GM21717 (cell line): ENCODE data around the gene CASK.

Experiments
- ATAC-seq: cut with Tn5 transposase; IDR thresholded peaks from one replicate; pipeline ENCODE4 v1.9.1; 2021; ENCODE audit warnings: mild to moderate bottlenecking, moderate library complexity; ENCODE audit not compliant: unreplicated experiment

The CASK gene

DNA sequence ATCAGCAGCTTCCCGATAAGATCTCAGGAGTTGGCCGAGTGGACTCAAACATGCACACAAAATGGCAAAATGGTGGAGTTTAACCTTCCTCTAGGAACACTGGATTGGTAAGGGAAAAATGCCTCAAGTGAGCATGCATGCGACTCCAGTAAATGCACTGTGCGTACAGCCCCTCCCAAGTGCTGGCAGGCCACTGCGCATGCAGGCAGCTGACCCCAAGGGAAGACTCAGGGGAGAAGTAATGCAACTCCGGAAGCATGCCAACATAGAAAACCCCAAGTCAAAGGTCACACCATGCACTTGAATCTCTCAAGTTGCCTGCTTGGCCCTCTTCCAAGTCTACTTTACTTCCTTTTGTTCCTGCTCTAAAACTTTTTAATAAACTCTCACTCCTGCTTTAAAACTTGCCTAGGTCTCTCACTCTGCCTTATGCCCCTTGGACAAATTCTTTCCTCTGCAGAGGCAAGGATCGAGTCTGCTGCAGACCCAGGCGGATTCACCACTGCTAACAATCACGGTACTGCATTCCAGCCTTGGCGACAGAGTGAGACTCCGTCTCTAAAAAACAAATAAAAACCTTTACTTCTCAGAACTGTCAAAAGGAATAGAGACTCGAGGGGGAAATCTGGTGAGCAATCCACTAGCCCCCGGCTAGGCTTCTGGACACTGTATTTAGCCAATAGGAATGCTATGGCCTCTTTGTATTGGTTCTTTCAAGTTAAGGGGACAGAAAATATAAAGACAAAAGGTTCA is 442.7 kb downstream of the CASK start:
- ATAC-seq = no peak

DNA sequence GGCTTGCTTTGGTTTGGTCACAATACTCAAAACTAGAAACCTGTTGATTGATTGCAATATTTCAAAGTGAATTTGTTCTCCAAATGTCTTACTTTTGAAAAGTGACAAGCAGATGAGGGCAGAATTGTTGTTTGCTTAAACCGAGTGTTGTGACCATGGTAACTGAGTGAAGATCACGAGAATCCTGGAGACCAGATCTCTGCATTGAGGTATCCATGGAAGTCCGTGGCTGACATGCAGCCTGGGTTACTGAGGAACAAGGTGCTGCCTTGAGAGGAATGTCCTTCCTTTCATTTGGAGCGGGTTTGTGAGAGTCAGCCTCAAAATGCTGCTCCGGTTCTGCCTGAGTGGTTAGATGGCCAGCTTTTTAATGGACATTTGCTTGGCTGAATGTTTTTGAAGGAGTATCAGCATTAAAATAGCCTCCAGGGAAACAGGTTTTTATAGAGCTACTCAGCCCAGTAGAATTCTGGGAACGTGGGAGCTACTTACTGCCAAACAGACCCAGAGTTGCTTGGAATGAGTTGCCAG is 444.9 kb downstream of the CASK start:
- no peak for ATAC-seq

DNA sequence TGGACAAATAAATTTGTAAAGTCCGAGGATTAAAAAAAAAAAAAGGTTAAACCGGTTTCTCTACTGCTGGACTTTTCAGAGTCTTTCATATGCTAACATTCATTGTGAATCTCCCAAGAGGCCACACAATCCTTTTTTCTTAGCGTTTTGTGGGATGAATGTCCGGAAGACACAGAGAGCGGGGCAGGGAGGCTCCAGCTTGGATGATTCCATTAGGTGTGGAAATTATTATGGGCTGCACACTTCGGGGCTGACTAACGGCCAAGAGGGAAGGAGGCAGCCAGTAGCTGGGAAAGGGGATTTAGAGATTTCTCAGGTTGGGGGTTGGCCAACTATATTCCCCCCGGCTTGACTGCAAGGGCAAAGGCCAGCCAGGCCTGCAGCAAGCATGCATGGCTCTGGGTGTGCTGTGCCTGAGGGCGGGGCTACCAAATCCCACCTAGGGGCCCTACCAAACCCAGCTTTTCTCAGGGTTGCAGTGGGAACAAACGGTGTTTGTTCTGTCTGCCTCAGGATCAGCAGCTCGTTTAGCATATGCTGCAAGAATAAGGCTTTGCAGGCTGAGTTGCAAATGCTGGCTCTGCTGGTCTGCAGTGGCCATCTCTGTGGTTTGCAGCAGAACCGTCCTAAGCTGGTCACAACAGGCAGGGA is 447.6 kb downstream of the CASK start:
- ATAC-seq = no peak

DNA sequence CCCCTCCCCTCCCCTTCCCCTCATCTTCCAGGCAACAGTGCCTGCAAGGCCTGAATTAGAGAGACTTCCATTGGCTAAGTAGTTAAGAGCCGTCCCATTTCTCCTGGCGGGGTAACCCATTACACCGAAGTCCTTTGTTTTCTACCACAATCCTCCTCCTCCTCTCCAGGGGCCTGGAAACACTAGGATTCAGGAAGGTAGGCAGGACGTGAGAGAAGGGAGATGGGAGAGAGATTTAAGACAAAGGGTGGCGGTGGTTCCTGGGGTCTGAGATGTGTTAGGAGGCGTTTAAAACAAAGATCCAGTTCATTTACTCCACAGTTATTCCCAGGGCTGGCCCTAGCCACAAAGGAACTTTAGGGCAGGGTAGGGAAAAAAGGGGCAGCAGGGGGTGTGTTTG is 448.2 kb downstream of the CASK start:
- ATAC-seq = no peak

DNA sequence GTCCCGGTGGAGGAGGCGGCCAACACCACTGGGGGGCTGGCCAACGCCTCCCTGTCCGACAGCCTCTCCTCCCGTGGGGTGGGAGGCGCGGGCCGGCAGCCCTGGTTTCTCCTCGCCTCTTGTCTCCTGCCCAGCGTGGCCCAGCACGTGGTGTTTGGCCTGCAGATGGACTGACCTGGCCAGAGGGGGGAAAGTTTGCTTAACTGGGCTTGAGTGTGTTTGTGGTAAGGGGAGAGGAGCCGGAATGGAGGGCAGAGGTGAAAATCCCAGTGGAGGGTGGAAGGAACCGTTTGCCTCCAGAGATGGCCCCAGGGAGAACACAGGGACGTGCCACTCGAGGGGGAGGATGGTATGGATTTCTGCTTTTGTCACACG is 448.6 kb downstream of the CASK start:
- ATAC-seq = no peak

DNA sequence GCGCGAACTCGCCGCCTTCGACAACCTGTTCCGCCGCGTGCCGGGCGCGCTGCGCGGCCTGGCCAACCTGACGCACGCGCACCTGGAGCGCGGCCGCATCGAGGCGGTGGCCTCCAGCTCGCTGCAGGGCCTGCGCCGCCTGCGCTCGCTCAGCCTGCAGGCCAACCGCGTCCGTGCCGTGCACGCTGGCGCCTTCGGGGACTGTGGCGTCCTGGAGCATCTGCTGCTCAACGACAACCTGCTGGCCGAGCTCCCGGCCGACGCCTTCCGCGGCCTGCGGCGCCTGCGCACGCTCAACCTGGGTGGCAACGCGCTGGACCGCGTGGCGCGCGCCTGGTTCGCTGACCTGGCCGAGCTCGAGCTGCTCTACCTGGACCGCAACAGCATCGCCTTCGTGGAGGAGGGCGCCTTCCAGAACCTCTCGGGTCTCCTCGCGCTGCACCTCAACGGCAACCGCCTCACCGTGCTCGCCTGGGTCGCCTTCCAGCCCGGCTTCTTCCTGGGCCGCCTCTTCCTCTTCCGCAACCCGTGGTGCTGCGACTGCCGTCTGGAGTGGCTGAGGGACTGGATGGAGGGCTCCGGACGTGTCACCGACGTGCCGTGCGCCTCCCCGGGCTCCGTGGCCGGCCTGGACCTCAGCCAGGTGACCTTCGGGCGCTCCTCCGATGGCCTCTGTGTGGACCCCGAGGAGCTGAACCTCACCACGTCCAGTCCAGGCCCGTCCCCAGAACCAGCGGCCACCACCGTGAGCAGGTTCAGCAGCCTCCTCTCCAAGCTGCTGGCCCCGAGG is 449.2 kb downstream of the CASK start:
- ATAC-seq = no peak

DNA sequence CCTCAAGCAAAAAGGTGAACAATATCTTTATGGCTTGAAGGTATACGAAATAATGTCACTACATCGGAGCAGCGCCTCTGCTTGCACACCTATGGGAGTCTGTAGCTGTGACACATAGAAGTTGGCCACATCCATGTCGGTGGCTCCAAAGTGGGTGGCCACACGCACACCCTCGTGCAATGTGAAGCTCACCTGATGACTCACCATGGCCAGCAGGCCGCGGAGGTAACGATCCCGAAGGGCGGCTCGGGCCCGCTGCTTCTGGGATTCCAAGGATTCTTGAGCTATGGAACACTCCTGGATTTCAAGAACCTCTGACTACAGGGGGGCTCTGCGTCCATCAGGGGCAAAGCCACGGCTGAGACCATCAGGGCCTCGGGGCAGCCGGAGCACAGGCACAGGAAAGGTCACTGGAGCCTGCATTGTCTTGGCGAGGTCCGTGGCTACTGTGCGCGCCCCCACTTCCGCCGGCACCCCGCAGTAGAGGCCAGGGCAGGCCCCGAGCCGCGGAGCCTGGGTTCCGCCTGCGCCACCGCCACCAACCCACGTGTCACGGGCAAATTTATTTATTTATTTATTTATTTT is 451.0 kb downstream of the CASK start:
- ATAC-seq = no peak

DNA sequence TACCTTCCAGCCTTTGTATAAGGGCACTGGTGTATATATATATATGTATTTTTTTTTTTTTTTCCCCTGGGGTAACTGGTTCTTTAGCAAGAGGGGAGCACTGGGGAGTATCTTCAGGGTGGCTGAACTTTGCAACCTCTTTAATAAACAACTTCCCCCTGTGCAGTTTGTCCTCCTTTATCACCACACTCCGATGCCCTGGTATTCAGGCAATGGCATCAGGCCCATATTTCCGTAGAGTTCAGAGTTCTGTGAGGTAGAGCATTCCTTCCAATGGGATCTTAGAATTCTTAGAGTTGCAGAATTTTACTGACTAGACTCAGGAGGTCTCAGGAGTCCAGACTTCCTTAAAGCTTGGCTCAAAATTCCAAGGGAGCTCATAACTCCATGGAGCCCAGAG is 451.6 kb downstream of the CASK start:
- ATAC-seq = no peak

DNA sequence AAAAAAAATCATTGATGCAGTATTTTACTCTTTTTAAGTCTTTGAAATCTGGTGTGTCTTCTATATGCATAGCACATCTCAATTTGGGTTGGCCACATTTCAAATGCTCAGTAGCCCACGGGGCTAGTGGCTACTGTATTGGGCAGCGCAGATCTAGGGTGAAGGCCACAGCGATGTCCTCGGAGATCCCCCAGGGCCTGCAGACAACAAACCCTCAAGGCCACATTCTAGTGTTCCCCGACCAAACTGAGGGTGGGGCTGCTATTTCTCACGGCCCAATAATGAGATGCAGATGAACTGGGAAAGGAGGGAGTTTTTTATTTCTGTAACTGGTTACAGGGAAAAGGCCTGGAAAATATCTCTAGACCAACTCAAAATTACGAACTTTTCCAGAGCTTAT is 452.6 kb downstream of the CASK start:
- no peak for ATAC-seq

DNA sequence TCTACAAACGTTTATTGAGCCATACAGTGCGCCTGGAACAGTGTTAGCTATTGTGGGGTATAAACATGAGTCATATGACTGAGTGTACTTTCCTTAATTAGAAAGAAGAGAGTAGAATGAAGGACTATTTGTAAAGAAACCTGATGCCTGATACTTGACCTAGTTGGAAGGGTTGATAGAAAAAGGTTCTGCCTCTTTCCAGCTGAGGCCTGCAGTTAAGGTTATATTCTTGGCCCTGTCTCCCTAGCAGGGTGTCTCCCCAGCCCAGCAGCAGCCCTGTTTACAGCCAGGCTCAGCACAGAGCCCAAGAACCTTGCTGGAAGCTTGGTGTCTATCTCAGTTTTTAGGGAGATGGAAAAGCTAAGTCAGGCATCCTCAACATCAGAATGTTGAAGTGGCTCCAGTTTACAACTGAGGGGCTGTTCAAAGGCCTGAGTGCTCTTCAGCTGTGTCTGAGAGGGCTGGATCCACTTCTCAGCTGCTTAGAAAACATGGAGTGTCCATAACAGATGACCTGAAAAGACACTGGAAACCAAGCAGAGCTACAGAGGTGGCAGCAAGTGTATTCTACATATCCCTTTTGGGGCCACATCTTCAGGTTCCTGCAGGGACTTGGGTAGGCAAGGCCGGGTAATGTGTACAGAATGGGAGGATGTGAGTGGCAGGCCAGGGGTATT is 454.6 kb downstream of the CASK start:
- no peak for ATAC-seq
